Activated CD4-positive, alpha-beta T cell treated with anti-CD3 and anti-CD28 coated beads, Interleukin-2, amount 10 ng/mL, durations not matched to agents 24 days and 14 days (primary cell): ENCODE measurements around the gene PPFIA3. TPM values are rescaled to one million over a fixed set of nuclear protein-coding genes. Genes with fewer than 3 reads are reported as not detected.
"Not testable (repeated sequence)": the region's sequence is repeated elsewhere in the genome, so short reads cannot be mapped to it uniquely, and the experiment has no call there.

Experiments
- DNase-seq: peaks from one replicate; pipeline ENCODE4 v3.0.0; 2022
- H3K27ac Mint-ChIP-seq: one replicate; pipeline ENCODE4 v1.8.0; 2022; ENCODE audit warnings: mild to moderate bottlenecking, mixed read lengths
- H3K27me3 Mint-ChIP-seq: one replicate; pipeline ENCODE4 v1.8.0; 2022; ENCODE audit warnings: mixed read lengths
- H3K36me3 Mint-ChIP-seq: one replicate; pipeline ENCODE4 v1.8.0; 2022; ENCODE audit warnings: low read depth, mild to moderate bottlenecking, mixed read lengths
- H3K4me1 Mint-ChIP-seq: one replicate; pipeline ENCODE4 v1.8.0; 2021; ENCODE audit warnings: mixed read lengths
- H3K4me3 Mint-ChIP-seq: one replicate; pipeline ENCODE4 v1.8.0; 2022; ENCODE audit warnings: mild to moderate bottlenecking, moderate library complexity, mixed read lengths
- H3K9me3 Mint-ChIP-seq: one replicate; pipeline ENCODE4 v1.8.0; 2021; ENCODE audit warnings: mixed read lengths
- intact Hi-C: fragments of 100-400 bp; cut with micrococcal nuclease; formaldehyde crosslinking; loops from one replicate; pipeline ENCODE4 v1.15.1; 2023
- total RNA-seq: library from RNA; stranded (reverse); gene quantifications from 2 replicates; pipeline ENCODE4 v1.2.3, GENCODE V29; 2022

The PPFIA3 gene
- total RNA-seq, 1 donor from 2014 or later = 4.5 TPM

- DNase-seq, H3K4me3 Mint-ChIP-seq, H3K27ac Mint-ChIP-seq, H3K9me3 Mint-ChIP-seq, H3K36me3 Mint-ChIP-seq, intact Hi-C loops: not testable (repeated sequence)
- Mint-ChIP-seq H3K27me3 (peaks cover 20% of the 10 kb centered on the region), H3K4me1 (peaks cover 12% of the 10 kb centered on the region)
Measured at GRCh38 chr19:49123285-49123684, 3.9 kb downstream of the PPFIA3 start.

GRCh38 chr19:49125025-49125731 lies 5.8 kb downstream of the PPFIA3 start:
- Mint-ChIP-seq H3K4me1 (peaks cover 15% of the 10 kb centered on the region), H3K4me3 (no peak overlapping the region), H3K27ac (no peak overlapping the region), H3K27me3 (peaks cover 18% of the 10 kb centered on the region), H3K36me3 (no peaks in the 10 kb centered on the region), H3K9me3 (no peaks in the 10 kb centered on the region)
- intact Hi-C loops = no loop called here
- no peak for DNase-seq

GRCh38 chr19:49126575-49126974 lies 7.2 kb downstream of the PPFIA3 start:
- intact Hi-C loops = no loop called here
- H3K36me3 Mint-ChIP-seq = no peaks in the 10 kb centered on the region
- no peak overlapping the region for H3K4me3 Mint-ChIP-seq
- DNase-seq = no peak
- no peaks in the 10 kb centered on the region for H3K9me3 Mint-ChIP-seq
- H3K4me1 Mint-ChIP-seq = peaks cover 8% of the 10 kb centered on the region
- H3K27ac Mint-ChIP-seq = no peak overlapping the region
- peaks cover 10% of the 10 kb centered on the region for H3K27me3 Mint-ChIP-seq

GRCh38 chr19:49127225-49127624 lies 7.9 kb downstream of the PPFIA3 start:
- H3K27me3 Mint-ChIP-seq, H3K9me3 Mint-ChIP-seq, H3K4me1 Mint-ChIP-seq, intact Hi-C loops, H3K36me3 Mint-ChIP-seq, H3K27ac Mint-ChIP-seq, DNase-seq: not testable (repeated sequence)
- H3K4me3 Mint-ChIP-seq = peak overlapping the region; percentile 84

GRCh38 chr19:49127674-49128544 lies 8.6 kb downstream of the PPFIA3 start:
- Mint-ChIP-seq H3K9me3 (no peaks in the 10 kb centered on the region), H3K4me1 (peaks cover 8% of the 10 kb centered on the region), H3K36me3 (no peaks in the 10 kb centered on the region), H3K27me3 (peaks cover 6% of the 10 kb centered on the region), H3K4me3 (peak overlapping the region; percentile 84), H3K27ac (peak overlapping the region; percentile 83)
- intact Hi-C loops = loop anchor here (1.0 kb wide), 1 partner anchor 9 kb away; the partner anchor contains the start of genes C19orf73 and PPFIA3
- peak; percentile 98 for DNase-seq

- peaks cover 12% of the 10 kb centered on the region for H3K4me1 Mint-ChIP-seq
- H3K27me3 Mint-ChIP-seq = peaks cover 7% of the 10 kb centered on the region
- no peak overlapping the region for H3K27ac Mint-ChIP-seq
- no peak for DNase-seq
- no peaks in the 10 kb centered on the region for H3K9me3 Mint-ChIP-seq
- peak overlapping the region; percentile 84 for H3K4me3 Mint-ChIP-seq
- intact Hi-C loops = loop anchor here (1.0 kb wide), 1 partner anchor 9 kb away; the partner anchor contains the start of genes C19orf73 and PPFIA3
- no peaks in the 10 kb centered on the region for H3K36me3 Mint-ChIP-seq
Measured at GRCh38 chr19:49128545-49129237, 9.3 kb downstream of the PPFIA3 start.

- peaks cover 5% of the 10 kb centered on the region for H3K27me3 Mint-ChIP-seq
- intact Hi-C loops = no loop called here
- H3K9me3 Mint-ChIP-seq = no peaks in the 10 kb centered on the region
- H3K36me3 Mint-ChIP-seq = no peaks in the 10 kb centered on the region
- H3K4me3 Mint-ChIP-seq = no peak overlapping the region
- no peak overlapping the region for H3K27ac Mint-ChIP-seq
- no peak for DNase-seq
- peaks cover 14% of the 10 kb centered on the region for H3K4me1 Mint-ChIP-seq
Measured at GRCh38 chr19:49129238-49129583, 9.9 kb downstream of the PPFIA3 start.

GRCh38 chr19:49130325-49130724 lies 11.0 kb downstream of the PPFIA3 start:
- H3K9me3 Mint-ChIP-seq = no peaks in the 10 kb centered on the region
- H3K4me1 Mint-ChIP-seq = peaks cover 14% of the 10 kb centered on the region
- no peak for DNase-seq
- H3K36me3 Mint-ChIP-seq = no peaks in the 10 kb centered on the region
- H3K27me3 Mint-ChIP-seq = peaks cover 3% of the 10 kb centered on the region
- H3K27ac Mint-ChIP-seq = no peak overlapping the region
- intact Hi-C loops = no loop called here
- H3K4me3 Mint-ChIP-seq = no peak overlapping the region

- Mint-ChIP-seq H3K4me3 (peak overlapping the region; percentile 82), H3K36me3 (no peaks in the 10 kb centered on the region), H3K27ac (no peak overlapping the region), H3K27me3 (peaks cover 3% of the 10 kb centered on the region), H3K4me1 (peaks cover 17% of the 10 kb centered on the region), H3K9me3 (no peaks in the 10 kb centered on the region)
- intact Hi-C loops = loop anchor here (2.0 kb wide), 1 partner anchor 16 kb away; no protein-coding TSS in a partner anchor
- DNase-seq = peak; percentile 86
Measured at GRCh38 chr19:49132974-49133609, 13.7 kb downstream of the PPFIA3 start.

- Mint-ChIP-seq H3K4me3 (peak overlapping the region; percentile 82), H3K4me1 (peaks cover 11% of the 10 kb centered on the region), H3K9me3 (no peaks in the 10 kb centered on the region), H3K36me3 (no peaks in the 10 kb centered on the region), H3K27ac (no peak overlapping the region), H3K27me3 (peaks cover 3% of the 10 kb centered on the region)
- intact Hi-C loops = loop anchor here (2.0 kb wide), 1 partner anchor 15 kb away; no protein-coding TSS in a partner anchor
- DNase-seq = peak; percentile 90
Measured at GRCh38 chr19:49133621-49134454, 14.5 kb downstream of the PPFIA3 start.

GRCh38 chr19:49135686-49136085 lies 16.3 kb downstream of the PPFIA3 start:
- Mint-ChIP-seq H3K27ac (no peak overlapping the region), H3K36me3 (no peaks in the 10 kb centered on the region)

GRCh38 chr19:49136771-49137171 lies 17.4 kb downstream of the PPFIA3 start:
- intact Hi-C loops = no loop called here
- Mint-ChIP-seq H3K9me3 (no peaks in the 10 kb centered on the region), H3K27me3 (peaks cover 3% of the 10 kb centered on the region), H3K27ac (no peak overlapping the region), H3K4me1 (peaks cover 11% of the 10 kb centered on the region), H3K36me3 (no peaks in the 10 kb centered on the region), H3K4me3 (no peak overlapping the region)
- no peak for DNase-seq

More at GRCh38 chr19:49135686-49136085, 16.3 kb downstream of the PPFIA3 start:
- intact Hi-C loops = no loop called here
- DNase-seq = no peak
- peaks cover 9% of the 10 kb centered on the region for H3K4me1 Mint-ChIP-seq
- H3K4me3 Mint-ChIP-seq = no peak overlapping the region
- H3K9me3 Mint-ChIP-seq = no peaks in the 10 kb centered on the region
- peaks cover 3% of the 10 kb centered on the region for H3K27me3 Mint-ChIP-seq

- no peak for DNase-seq
- H3K4me3 Mint-ChIP-seq = no peak overlapping the region
- no peaks in the 10 kb centered on the region for H3K36me3 Mint-ChIP-seq
- peaks cover 19% of the 10 kb centered on the region for H3K4me1 Mint-ChIP-seq
- H3K27me3 Mint-ChIP-seq = peaks cover 6% of the 10 kb centered on the region
- H3K9me3 Mint-ChIP-seq = no peaks in the 10 kb centered on the region
- intact Hi-C loops = no loop called here
- no peak overlapping the region for H3K27ac Mint-ChIP-seq
Measured at GRCh38 chr19:49140951-49141350, 21.6 kb downstream of the PPFIA3 start.
